ENCODE results near the gene DIAPH2.

GRCh38 chrX:97587171-97587570 is 902.5 kb downstream of the DIAPH2 start:
- no peak for TF ChIP-seq CTCF (IDR thresholded peaks at IDR 0.05; ENCODE audit: low read length)
- no peak for TF ChIP-seq EZH2 (optimal IDR thresholded peaks at IDR 0.05; ENCODE audit: low read depth, low read length)
- no peak for TF ChIP-seq EZH2phosphoT487 (IDR thresholded peaks at IDR 0.05; ENCODE audit: low read length)
